Activated CD8-positive, alpha-beta T cell treated with anti-CD3 and anti-CD28 coated beads for 36 hours (primary cell): ENCODE measurements around the gene BMP7. TPM values are rescaled to one million over a fixed set of nuclear protein-coding genes. Genes with fewer than 3 reads are reported as not detected.

Experiments
- ATAC-seq: fragments of 200-7000 bp; cut with Tn5 transposase; one replicate; pipeline ENCODE4 v1.10.0; 2021; ENCODE audit warnings: mild to moderate bottlenecking, moderate library complexity
- CTCF ChIA-PET: fragments of 350-600 bp; sonication (Branson Sonifier 250); formaldehyde crosslinking; loops from one replicate; lab custom pipeline; 2021; ENCODE audit warnings: antibody characterized with exemption; lab: Charles Lee
- POLR2A ChIA-PET: fragments of 350-600 bp; sonication (Branson Sonifier 250); formaldehyde crosslinking; loops from one replicate; lab custom pipeline; 2021; ENCODE audit warnings: antibody characterized with exemption; lab: Charles Lee
- DNase-seq: peaks from one replicate; pipeline ENCODE4 v3.0.0-alpha.2; 2020
- H3K27ac Mint-ChIP-seq: one replicate; pipeline ENCODE4 v1.8.0; 2021; ENCODE audit warnings: mild to moderate bottlenecking, mixed read lengths
- H3K27me3 Mint-ChIP-seq: one replicate; pipeline ENCODE4 v1.8.0; 2021; ENCODE audit warnings: mixed read lengths
- H3K36me3 Mint-ChIP-seq: one replicate; pipeline ENCODE4 v1.8.0; 2021; ENCODE audit warnings: low read depth, mixed read lengths
- H3K4me1 Mint-ChIP-seq: one replicate; pipeline ENCODE4 v1.8.0; 2021; ENCODE audit warnings: low read depth, mixed read lengths
- H3K4me3 Mint-ChIP-seq: one replicate; pipeline ENCODE4 v1.8.0; 2021; ENCODE audit warnings: mild to moderate bottlenecking, moderate library complexity, mixed read lengths
- H3K9me3 Mint-ChIP-seq: one replicate; pipeline ENCODE4 v1.8.0; 2021; ENCODE audit warnings: mixed read lengths
- CTCF ChIP-seq: fragments of 200-600 bp; IDR thresholded peaks from one replicate; pipeline ENCODE4 v1.8.0; 2022; ENCODE audit warnings: antibody characterized with exemption, mild to moderate bottlenecking
- intact Hi-C: fragments of 100-400 bp; cut with micrococcal nuclease; formaldehyde crosslinking; loops from one replicate; pipeline ENCODE4 v1.10.0; 2022
- total RNA-seq, 2 experiments: library from RNA; stranded (reverse); gene quantifications; one replicate each; pipeline ENCODE4 v1.2.3, GENCODE V29; 2021

Gene BMP7
- total RNA-seq, 2 experiments from 2014 or later: not detected

DNA sequence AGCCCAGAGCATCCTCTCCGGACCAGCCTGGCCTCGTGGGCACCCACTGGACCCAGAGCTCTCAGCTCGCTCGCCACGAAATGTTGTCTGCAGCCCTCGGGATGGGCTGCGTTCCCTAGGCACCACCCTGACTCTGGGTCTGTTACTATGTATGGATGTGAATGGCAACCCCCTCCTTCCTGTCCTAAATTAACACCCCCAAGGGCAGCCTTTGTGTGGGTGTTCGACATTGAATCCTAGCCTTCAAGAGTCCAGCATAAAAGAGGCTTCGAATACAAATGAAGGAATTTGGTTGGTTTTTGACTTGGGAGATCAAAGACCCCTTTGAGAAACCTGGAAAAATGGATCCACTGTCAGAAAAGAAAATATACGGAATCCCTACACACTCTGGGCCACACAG is 86.1 kb downstream of the BMP7 start:
- no peaks in the 10 kb centered on the region for H3K36me3 Mint-ChIP-seq
- intact Hi-C loops: no loop called here
- no peak for ATAC-seq
- peaks cover 17% of the 10 kb centered on the region for H3K27me3 Mint-ChIP-seq
- no peak overlapping the region for H3K4me3 Mint-ChIP-seq
- H3K27ac Mint-ChIP-seq: no peak overlapping the region
- DNase-seq: no peak
- H3K9me3 Mint-ChIP-seq: no peaks in the 10 kb centered on the region
- POLR2A ChIA-PET: no interaction called here
- no peak for TF ChIP-seq CTCF
- CTCF ChIA-PET: no interaction called here
- no peaks in the 10 kb centered on the region for H3K4me1 Mint-ChIP-seq

DNA sequence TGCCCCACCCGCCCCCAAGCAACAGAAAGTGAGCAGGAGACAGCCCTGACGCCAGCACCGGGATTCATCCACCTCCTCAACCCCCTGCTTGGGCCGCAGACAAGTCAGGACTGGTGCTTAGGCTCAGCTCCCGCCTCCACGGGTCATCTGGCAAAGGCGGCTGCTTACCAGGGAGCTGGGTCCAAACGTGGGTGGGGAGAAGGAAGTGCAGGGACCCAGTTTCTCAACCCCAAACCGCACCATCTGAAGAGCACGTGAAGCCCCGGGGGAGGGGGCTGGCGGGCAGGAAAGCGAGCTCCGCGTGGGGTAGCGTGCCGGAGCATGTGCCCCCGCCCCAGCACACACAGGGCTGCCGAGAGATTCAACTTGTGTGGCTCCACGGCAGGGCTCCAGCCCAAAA is 87.2 kb downstream of the BMP7 start:
- no peak overlapping the region for H3K4me3 Mint-ChIP-seq
- no peak overlapping the region for H3K27ac Mint-ChIP-seq
- DNase-seq: no peak
- H3K27me3 Mint-ChIP-seq: peaks cover 14% of the 10 kb centered on the region
- intact Hi-C loops: no loop called here
- CTCF ChIA-PET: no interaction called here
- POLR2A ChIA-PET: no interaction called here
- H3K4me1 Mint-ChIP-seq: no peaks in the 10 kb centered on the region
- no peaks in the 10 kb centered on the region for H3K36me3 Mint-ChIP-seq
- no peak for ATAC-seq
- no peaks in the 10 kb centered on the region for H3K9me3 Mint-ChIP-seq
- no peak for TF ChIP-seq CTCF

GRCh38 chr20:57178582-57179111 is 87.8 kb downstream of the BMP7 start:
- ATAC-seq (no peak), DNase-seq (no peak)
- Mint-ChIP-seq H3K4me3 (no peak overlapping the region), H3K4me1 (no peaks in the 10 kb centered on the region), H3K36me3 (no peaks in the 10 kb centered on the region), H3K27me3 (peaks cover 14% of the 10 kb centered on the region), H3K9me3 (no peaks in the 10 kb centered on the region), H3K27ac (no peak overlapping the region)
- intact Hi-C loops: no loop called here
- ChIA-PET CTCF (no interaction called here), POLR2A (no interaction called here)
- no peak for TF ChIP-seq CTCF

DNA sequence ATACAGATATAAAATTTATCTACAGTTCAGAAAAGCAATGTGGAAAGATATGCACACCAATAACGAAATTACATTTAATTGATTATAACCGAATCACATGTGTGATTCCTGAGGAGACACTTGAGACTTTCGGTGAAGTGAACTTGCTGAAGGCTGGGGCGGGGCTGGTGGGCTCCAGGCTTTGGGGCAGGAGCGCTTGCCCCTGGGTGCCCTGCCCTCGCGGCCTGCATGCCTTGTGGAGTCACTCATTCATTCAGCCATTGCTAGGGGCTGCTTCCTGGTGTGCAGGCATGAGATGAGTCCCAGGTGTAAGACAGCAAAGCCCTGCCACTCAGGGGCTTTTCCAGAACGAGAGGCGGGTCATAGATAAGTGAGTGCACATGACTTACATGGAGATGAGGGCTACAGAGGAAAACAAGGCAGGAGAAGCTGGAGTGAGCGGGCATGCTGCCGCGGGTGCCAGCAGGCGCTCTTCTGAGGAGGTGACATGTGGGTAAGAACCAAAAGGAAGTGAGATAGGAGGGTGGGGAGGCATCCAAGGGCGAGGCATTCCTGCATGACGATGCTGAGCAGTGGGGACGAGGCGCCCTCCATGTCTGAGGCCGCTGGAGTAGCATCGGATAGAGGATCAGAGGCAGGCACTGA is 88.7 kb downstream of the BMP7 start:
- no peaks in the 10 kb centered on the region for H3K4me1 Mint-ChIP-seq
- peaks cover 13% of the 10 kb centered on the region for H3K27me3 Mint-ChIP-seq
- intact Hi-C loops: no loop called here
- DNase-seq: no peak
- ChIA-PET POLR2A (no interaction called here), CTCF (no interaction called here)
- H3K4me3 Mint-ChIP-seq: no peak overlapping the region
- no peaks in the 10 kb centered on the region for H3K9me3 Mint-ChIP-seq
- TF ChIP-seq CTCF: no peak
- no peak overlapping the region for H3K27ac Mint-ChIP-seq
- no peaks in the 10 kb centered on the region for H3K36me3 Mint-ChIP-seq
- no peak for ATAC-seq

DNA sequence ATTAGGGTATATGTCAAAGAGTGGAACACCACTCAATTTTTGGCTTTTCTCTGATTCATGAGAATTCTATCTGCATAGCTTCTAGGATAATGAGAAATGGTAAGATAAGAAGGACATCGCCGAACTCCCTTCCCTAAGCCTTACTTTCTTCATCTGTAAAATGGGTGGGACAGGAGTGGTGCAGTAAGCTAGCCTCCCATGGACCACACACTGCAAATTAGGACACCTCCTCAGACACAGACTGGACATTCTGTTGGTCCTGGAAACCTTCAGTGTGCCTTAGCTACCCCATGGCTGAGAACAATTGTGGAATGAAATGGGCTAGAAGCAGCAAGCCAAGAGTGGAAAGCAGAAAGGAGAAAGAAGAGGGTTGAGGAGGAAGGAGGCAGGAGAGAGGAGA is 89.6 kb downstream of the BMP7 start:
- ChIA-PET CTCF (interaction anchor here (1.1 kb wide), 1 partner anchor 169 kb away, joined by 3 read pairs; no protein-coding TSS in a partner anchor), POLR2A (no interaction called here)
- TF ChIP-seq CTCF: no peak
- ATAC-seq: no peak
- Mint-ChIP-seq H3K4me1 (no peaks in the 10 kb centered on the region), H3K27ac (no peak overlapping the region), H3K9me3 (no peaks in the 10 kb centered on the region), H3K36me3 (no peaks in the 10 kb centered on the region), H3K4me3 (no peak overlapping the region), H3K27me3 (peaks cover 13% of the 10 kb centered on the region)
- intact Hi-C loops: no loop called here
- no peak for DNase-seq
